AG04450 (cell line): ENCODE measurements around the gene INO80B. TPM values are rescaled to one million over a fixed set of nuclear protein-coding genes. Genes with fewer than 3 reads are reported as not detected.

Experiments used
- CTCF ChIA-PET: fragments of 300-600, 350-600 bp; formaldehyde crosslinking; extraction: SDS; loops from one replicate; lab custom pipeline; 2022; ENCODE audit warnings: antibody characterized with exemption, inconsistent platforms; lab: Charles Lee
- POLR2A ChIA-PET: fragments of 350-600 bp; formaldehyde crosslinking; extraction: SDS; loops from one replicate; lab custom pipeline; 2021; ENCODE audit warnings: antibody characterized with exemption, inconsistent platforms; lab: Yijun Ruan, JAX
- DNase-seq: peaks from one replicate; pipeline ENCODE4 v3.0.0-alpha.2; 2011; ENCODE audit warnings: low read depth, low spot score
- H3K27ac ChIP-seq: one replicate; pipeline ENCODE4 v1.5.1; 2012; ENCODE audit warnings: low read depth, low read length, control low read depth
- H3K27me3 ChIP-seq: one replicate; pipeline ENCODE4 v1.6.0; 2012; ENCODE audit warnings: low read length; ENCODE audit not compliant: control insufficient read depth, insufficient read depth
- H3K4me3 ChIP-seq: 2 replicates; pipeline ENCODE4 v1.5.1; 2011; ENCODE audit warnings: mild to moderate bottlenecking, low read depth, low read length, control low read depth
- H3K9me3 ChIP-seq: 2 replicates; pipeline ENCODE4 v1.5.1; 2012; ENCODE audit warnings: low read length; ENCODE audit not compliant: control insufficient read depth, insufficient read depth
- CTCF ChIP-seq: IDR thresholded peaks from 2 replicates; pipeline ENCODE4 v1.5.1; 2011; ENCODE audit warnings: low read depth, low read length, control low read depth, inconsistent platforms
- polyA plus RNA-seq: library from polyadenylated mRNA; depleted of rRNA; stranded (reverse); fragments of >200 nt; gene quantifications from 2 replicates; pipeline ENCODE4 v1.2.3, GENCODE V29; 2011

Gene INO80B
- polyA plus RNA-seq, 1 experiment = 4.8 TPM

- Histone ChIP-seq H3K4me3 (no peak overlapping the region), H3K9me3 (no peaks in the 10 kb centered on the region), H3K27me3 (no peaks in the 10 kb centered on the region), H3K27ac (no peak overlapping the region)
- CTCF ChIA-PET = no interaction called here
- TF ChIP-seq CTCF = no peak
- POLR2A ChIA-PET = no interaction called here
- DNase-seq = no peak
Observed at GRCh38 chr2:74430502-74430901, 24.4 kb upstream of the INO80B start.

- Histone ChIP-seq H3K9me3 (peaks cover 5% of the 10 kb centered on the region; the same call in 1 of the 2 replicates), H3K27ac (no peak overlapping the region), H3K4me3 (no peak overlapping the region), H3K27me3 (peaks cover 4% of the 10 kb centered on the region)
- CTCF ChIA-PET = no interaction called here
- TF ChIP-seq CTCF = no peak
- no peak for DNase-seq
- POLR2A ChIA-PET = no interaction called here
Observed at GRCh38 chr2:74436111-74436805, 18.6 kb upstream of the INO80B start.

- TF ChIP-seq CTCF = no peak
- ChIA-PET CTCF (no interaction called here), POLR2A (no interaction called here)
Observed at GRCh38 chr2:74436848-74437695, 17.8 kb upstream of the INO80B start.

GRCh38 chr2:74438248-74438647 lies 16.6 kb upstream of the INO80B start:
- Histone ChIP-seq H3K4me3 (no peak overlapping the region), H3K9me3 (peaks cover 11% of the 10 kb centered on the region; the same call in 1 of the 2 replicates), H3K27ac (no peak overlapping the region), H3K27me3 (peaks cover 16% of the 10 kb centered on the region)
- TF ChIP-seq CTCF = no peak
- ChIA-PET POLR2A (no interaction called here), CTCF (interaction anchor here (2.0 kb wide), 1 partner anchor 47 kb away, joined by 7 read pairs; no protein-coding TSS in a partner anchor)
- no peak for DNase-seq

More at GRCh38 chr2:74436848-74437695, 17.8 kb upstream of the INO80B start:
- Histone ChIP-seq H3K27me3 (peaks cover 12% of the 10 kb centered on the region), H3K9me3 (peaks cover 11% of the 10 kb centered on the region; the same call in 1 of the 2 replicates), H3K27ac (no peak overlapping the region), H3K4me3 (no peak overlapping the region)
- DNase-seq = no peak
